ENCODE results near the gene ASPM.
"Not testable (repeated sequence)": the region's sequence is repeated elsewhere in the genome, so short reads cannot be mapped to it uniquely, and the experiment has no call there.

ASPM gene

DNA sequence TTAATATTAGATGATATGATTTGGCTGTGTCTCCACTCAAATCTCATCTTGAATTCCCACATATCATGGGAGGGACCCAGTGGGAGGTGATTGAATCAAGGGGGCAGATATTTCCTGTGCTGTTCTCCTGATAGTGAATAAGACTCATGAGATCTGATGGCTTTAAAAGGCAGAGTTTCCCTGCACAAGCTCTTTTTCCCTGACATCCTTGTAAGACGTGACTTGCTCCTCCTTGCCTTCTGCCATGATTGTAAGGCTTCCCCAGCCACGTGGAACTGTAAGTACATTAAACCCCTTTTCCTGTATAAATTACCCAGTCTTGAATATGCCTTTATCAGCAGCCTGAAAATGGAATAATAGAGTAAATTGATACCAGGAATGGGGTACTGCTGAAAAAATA is 66.1 kb downstream of the ASPM start:
- DNase-seq = no peak

GRCh38 chr1:197076585-197076984 is 69.9 kb downstream of the ASPM start:
- DNase-seq = no peak

- no peak for DNase-seq
Observed at GRCh38 chr1:197073978-197074377, 72.5 kb downstream of the ASPM start.

DNA sequence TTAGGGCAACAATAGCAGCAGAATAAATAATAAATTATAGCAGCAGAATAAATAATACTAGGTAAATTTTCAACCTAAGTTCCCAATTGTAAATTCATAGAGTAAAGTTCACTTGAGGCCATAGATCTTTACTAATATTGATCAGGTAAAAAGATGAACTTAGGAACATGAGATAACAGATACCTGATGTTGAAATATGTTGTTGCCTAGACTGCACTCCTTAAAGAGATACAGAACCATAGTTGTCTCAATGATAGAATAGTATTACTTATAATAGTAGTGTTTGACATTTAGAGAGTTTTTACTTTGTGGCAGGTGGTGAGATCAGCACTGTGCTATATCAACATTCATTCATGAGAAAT is 79.0 kb downstream of the ASPM start:
- no peak for DNase-seq

- DNase-seq = no peak
Observed at GRCh38 chr1:197066719-197067456, 79.6 kb downstream of the ASPM start, which contains the start of gene F13B. TSS of gene F13B (minus strand) at chr1:197067260. CDS start at chr1:197067223, 37 bp downstream.

GRCh38 chr1:197066277-197066676 is 80.2 kb downstream of the ASPM start:
- DNase-seq = no peak

- no peak for DNase-seq
Observed at GRCh38 chr1:197065559-197065958, 80.9 kb downstream of the ASPM start.

DNA sequence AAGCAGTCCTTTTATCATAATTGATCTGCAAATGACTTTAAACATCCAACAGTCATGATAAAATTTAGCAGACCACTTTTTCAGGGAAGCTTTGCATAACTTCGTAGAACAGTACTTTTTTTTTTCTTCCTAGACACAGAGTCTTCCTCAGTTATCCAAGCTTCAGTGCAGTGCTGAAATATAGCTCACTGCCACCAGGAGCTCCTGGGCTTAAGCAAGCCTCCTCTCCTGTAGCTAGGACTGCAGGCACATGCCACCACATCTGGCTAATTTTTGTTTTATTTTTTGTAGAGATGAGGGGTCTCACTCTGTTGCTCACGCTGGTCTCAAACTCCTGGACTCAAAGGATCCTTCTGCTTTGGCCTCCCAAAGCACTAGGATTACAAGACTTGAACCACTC is 83.3 kb downstream of the ASPM start:
- no peak for DNase-seq

GRCh38 chr1:197062692-197063091 is 83.8 kb downstream of the ASPM start:
- no peak for DNase-seq

- DNase-seq = no peak
Observed at GRCh38 chr1:197049100-197049499, 97.4 kb downstream of the ASPM start.

DNA sequence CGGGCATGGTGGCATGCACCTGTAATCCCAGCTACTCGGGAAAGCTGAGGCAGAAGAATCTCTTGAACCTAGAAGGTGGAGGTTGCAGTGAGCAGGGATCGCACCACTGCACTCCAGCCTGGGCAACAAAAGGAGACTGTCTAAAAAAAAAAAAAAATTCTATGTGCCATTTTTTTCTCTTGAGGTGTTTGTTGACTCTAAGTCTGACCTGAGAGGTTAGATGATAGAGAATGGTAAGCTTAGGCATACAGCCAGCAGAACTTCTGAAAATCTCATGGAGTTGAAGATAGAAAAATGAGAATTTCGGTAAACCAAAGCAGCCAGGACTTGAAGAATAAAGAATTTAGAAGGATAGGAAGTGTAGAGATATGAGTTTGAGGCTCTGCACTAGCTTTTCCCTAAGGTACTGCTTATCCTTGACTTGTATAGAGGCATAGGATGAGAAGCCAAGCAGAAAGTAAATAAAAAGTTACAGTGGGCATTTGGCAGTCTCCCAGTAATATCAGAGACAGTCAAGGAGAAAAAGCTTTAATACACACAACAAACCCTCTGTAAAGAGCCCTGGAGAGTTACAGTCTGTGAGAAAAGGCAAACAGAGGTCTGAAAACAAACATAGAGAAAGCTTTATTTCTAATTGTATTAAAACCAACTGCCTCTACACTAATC is 103.7 kb downstream of the ASPM start:
- no peak for DNase-seq

- DNase-seq = no peak
Observed at GRCh38 chr1:197041486-197042353, 104.7 kb downstream of the ASPM start.

DNA sequence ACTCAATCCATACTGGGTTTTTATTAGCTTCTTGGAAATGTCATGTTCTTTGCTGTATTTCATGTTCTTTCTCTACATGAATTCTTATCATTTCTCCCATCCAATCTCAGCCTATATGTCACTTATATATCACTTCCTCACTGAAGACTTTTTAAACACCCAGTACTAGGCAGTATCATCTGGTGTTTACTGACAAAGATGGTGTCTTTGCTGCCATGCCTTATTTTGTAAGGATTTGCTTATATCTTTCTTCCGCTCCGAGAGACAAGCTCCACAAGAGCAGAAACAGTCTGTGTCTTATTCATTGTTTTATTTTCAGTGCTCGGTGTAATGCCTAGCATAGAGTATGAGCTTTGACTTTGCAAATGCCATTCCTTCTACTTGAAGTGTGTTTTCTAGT is 109.6 kb downstream of the ASPM start:
- no peak for DNase-seq

DNA sequence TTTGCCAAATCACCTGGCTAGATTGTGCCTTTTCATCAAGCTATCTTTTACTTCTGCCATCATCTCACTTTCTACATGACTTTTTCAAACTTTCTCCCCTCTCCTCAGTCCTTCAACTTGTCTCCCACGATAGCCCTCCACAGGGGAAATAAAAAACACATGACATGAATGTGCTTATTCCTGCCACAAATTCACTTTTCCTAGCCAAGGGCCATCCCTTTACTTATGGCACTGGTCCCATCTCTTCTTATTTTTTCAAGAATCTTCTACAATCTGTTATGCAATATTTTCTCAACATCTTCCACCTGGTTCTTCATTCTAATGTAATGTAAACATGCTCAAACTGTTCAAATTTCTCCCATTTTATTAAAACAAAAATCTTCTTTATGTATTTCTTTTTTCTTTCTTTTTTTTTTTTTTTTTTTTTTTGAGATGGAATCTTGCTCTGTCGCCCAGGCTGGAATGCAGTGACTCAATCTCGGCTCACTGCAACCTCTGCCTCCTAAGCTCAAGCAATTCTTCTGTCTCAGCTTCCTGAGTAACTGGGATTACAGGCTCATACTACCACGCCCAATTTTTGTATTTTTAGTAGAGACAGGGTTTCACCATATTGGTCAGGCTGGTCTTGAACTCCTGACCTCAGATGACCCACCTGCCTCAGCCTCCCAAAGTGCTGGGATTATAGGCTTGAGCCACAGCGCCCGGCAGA is 111.7 kb downstream of the ASPM start:
- DNase-seq = not testable (repeated sequence)
